Amniotic stem cell (primary cell): ENCODE measurements around the gene HSPB2.
"Not testable (repeated sequence)": the region's sequence is repeated elsewhere in the genome, so short reads cannot be mapped to it uniquely, and the experiment has no call there.

Experiments used
- DNase-seq: peaks from one replicate; lab custom pipeline; 2025; lab: John Stamatoyannopoulos, UW

Gene HSPB2, protein sequence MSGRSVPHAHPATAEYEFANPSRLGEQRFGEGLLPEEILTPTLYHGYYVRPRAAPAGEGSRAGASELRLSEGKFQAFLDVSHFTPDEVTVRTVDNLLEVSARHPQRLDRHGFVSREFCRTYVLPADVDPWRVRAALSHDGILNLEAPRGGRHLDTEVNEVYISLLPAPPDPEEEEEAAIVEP

GRCh38 chr11:111912535-111912934 lies at the start of gene HSPB2:
HSPB2 (plus strand) TSS chr11:111912734; CDS start chr11:111912830, 96 bp downstream.
- no peak for DNase-seq

DNA sequence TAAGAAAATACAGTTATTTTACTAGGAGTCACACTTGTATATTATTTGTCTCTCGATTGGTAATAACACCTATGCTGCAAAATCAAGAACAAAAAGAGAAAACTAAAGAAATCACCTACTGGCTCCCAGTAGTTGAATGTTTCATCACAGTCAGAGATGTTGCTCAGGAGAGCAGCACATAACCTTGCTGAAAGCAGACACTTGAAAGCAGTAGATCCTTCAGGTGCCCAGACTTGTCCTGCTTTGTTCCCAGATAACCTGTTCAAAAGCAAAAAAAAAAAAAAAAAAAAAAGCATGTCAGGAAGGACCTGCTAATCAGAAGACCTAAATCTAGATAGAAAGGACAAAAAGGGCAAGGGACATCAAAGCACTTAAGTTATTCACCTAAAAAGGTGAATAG lies 42.4 kb upstream of the HSPB2 start:
- no peak for DNase-seq

GRCh38 chr11:111870522-111870885 lies 42.0 kb upstream of the HSPB2 start:
- no peak for DNase-seq

DNA sequence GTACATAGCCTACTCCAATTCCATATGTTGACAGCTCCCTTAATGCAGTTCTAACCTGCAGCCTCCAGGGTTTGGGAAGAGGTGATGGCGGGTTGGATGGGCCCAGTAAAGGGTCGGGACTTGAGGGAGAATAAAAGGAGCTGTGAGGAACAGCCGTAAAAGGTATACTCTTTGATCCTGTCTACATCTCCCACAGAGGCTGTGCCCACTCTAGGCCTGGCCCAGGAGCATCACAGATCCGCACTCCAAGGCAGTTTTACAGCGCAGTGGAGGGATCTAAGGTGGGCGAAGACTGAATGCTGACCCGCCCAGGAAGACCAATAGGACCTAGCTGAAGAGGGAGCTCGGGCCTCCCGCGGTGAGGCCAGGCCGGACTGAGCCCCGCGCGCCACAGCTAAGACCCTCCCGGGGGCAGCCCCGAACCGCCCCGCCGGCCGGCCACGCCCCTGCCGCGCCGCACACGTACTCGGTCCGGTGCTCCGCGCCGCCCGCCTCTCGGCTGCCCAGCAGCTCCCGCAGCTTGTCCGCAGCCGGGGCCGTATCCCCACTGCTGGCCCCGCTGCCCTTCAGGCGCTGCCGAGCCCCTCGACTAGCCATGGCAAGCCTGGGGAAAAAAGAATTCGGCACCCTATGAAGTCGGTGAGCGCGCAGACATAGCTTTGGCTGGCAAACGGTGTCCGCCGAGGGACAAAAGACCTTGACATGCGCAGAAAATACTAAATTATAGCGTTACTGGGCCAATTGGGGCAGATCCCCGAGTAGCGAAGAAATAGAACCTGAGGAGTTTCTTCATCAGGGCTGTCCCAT lies 41.4 kb upstream of the HSPB2 start, which contains the start of gene ALG9:
Gene ALG9 (minus strand): TSS at position 696 of the 807 bp plus-strand sequence. CDS start 99 bp downstream, at position 597.
- peak; percentile 43 for DNase-seq

- DNase-seq = no peak
These were observed 40.8 kb upstream of the HSPB2 start for GRCh38 chr11:111871693-111872161.

- no peak for DNase-seq
These were observed 34.1 kb upstream of the HSPB2 start for GRCh38 chr11:111878385-111878848.

DNA sequence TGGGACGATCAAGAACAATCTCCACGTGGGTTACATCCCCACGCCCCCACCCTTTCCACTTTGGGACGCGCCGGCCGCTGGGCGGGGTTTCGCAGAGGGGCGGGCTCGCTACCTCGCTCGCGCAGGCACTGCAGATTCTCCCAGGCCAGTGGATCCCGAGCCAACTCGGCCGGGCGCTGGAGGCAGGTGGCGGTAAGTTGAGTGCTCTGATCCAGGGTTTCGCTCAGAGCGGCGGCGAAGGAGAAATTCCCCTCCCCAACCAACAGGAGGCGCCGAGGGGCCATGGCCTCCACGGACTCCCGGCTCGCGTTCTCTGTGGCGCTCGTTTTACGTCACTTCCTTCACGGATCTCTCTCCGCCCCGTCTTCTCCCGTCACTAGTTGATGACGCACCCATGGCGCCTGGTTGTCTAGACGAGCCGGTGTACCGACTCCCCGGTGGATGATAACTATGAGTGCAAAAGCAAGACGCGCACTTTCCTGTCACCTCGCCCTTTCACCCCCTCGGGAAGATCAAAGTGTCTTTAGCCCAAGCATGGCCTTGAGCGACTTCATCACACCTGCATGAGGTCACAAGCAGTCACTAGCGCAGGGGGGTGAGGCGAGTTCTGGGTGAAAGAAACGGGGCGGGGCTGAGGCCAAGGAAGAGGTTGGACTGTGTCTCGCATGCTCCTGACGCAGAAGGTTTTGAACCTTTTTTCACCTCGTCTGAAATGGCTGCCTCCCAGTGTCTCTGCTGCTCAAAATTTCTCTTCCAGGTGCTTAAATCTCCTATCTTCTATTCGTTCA lies 33.5 kb upstream of the HSPB2 start, which contains the start of the genes CFAP68 and FDXACB1:
Gene CFAP68 (plus strand): TSS at position 693 of the 788 bp plus-strand sequence. CDS start 20 bp downstream, at position 713.
Gene FDXACB1 (minus strand): TSS at position 317 of the 788 bp plus-strand sequence. CDS start 33 bp downstream, at position 284.
- DNase-seq = peak; percentile 96

DNA sequence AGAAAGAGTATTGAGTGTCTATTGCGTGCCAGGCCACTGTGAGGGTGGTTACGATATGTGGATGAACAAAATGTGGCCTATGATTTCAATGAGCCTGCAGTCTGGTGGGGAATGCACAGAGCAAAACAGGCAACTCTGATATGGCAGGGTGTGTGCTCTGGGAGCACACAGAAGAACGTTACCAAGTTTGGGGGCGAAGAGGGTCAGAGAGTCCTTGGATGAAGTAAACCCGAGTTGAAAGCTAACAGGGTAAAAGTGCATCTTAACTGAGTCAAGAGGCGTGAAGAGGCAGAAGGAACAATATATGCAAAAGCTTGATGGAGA lies 32.9 kb upstream of the HSPB2 start:
- no peak for DNase-seq

GRCh38 chr11:111882202-111882601 lies 30.3 kb upstream of the HSPB2 start:
- no peak for DNase-seq

DNA sequence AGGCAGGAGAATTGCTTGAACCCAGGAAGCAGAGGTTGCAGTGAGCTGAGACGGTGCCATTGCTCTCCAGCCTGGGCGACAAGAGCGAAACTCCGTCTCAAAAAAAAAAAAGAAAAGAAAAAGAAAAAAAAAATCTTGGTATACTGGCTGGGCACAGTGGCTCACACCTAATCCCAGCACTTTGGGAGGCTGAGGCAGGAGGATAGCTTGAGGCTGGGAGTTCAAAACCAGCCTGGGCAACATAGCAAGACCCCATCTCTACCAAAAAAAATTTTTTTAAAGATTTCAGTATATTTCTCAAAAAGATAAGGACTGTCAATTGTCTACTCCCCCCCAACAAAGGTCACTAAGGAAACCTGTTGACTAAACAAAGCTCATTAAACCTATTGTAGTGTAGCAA lies 27.5 kb upstream of the HSPB2 start:
- DNase-seq = not testable (repeated sequence)

- DNase-seq = no peak
These were observed 26.5 kb upstream of the HSPB2 start for GRCh38 chr11:111886032-111886431.

GRCh38 chr11:111886844-111887243 lies 25.7 kb upstream of the HSPB2 start:
- DNase-seq = no peak

GRCh38 chr11:111905411-111905810 lies 7.1 kb upstream of the HSPB2 start:
- peak; percentile 21 for DNase-seq

GRCh38 chr11:111906680-111907079 lies 5.9 kb upstream of the HSPB2 start:
- DNase-seq = no peak

DNA sequence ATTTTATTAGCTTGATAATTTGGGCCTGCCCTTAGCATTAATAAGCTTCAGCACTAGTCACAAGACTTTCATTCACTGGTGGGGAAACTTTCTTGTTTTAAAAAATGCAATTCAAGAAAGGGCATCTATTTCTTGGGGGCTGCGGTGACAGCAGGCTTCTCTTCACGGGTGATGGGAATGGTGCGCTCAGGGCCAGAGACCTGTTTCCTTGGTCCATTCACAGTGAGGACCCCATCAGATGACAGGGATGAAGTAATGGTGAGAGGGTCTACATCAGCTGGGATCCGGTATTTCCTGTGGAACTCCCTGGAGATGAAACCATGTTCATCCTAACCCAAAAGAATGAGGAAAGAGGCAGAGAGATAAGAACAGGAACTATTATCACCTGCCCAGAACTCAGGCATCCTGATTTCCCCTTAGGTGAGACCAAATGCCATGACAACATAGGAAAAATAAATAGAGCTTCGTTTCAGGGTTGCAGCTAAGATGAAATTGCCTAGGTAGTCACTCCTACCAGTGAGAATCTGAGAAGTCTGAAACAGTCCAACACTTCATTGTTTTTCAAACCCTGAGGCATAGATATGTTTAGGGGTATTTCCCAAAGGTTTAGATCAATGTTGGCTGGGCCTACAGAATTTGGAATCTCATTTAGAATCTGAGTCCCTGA lies 3.8 kb upstream of the HSPB2 start:
- no peak for DNase-seq

DNA sequence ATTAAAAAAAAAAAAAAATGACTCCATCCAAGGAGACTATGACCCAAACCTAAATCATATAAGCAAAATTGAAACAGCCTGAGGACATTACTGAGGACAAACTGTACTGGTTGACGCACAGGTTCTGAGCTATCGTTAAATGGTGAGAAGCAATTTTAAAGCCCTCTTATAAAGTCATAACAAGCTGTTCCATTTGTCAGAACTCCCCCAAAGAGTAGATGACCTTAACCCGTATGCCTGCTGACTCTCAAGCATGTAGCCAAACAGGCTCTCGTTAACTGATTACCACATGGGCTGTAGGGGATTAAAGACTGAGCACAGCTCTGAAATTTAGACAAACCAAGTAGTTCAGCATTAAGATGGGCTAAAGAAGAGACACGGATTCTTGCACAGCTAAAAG lies 3.2 kb upstream of the HSPB2 start:
- no peak for DNase-seq

- DNase-seq = no peak
These were observed 1.6 kb upstream of the HSPB2 start for GRCh38 chr11:111910676-111911562.

DNA sequence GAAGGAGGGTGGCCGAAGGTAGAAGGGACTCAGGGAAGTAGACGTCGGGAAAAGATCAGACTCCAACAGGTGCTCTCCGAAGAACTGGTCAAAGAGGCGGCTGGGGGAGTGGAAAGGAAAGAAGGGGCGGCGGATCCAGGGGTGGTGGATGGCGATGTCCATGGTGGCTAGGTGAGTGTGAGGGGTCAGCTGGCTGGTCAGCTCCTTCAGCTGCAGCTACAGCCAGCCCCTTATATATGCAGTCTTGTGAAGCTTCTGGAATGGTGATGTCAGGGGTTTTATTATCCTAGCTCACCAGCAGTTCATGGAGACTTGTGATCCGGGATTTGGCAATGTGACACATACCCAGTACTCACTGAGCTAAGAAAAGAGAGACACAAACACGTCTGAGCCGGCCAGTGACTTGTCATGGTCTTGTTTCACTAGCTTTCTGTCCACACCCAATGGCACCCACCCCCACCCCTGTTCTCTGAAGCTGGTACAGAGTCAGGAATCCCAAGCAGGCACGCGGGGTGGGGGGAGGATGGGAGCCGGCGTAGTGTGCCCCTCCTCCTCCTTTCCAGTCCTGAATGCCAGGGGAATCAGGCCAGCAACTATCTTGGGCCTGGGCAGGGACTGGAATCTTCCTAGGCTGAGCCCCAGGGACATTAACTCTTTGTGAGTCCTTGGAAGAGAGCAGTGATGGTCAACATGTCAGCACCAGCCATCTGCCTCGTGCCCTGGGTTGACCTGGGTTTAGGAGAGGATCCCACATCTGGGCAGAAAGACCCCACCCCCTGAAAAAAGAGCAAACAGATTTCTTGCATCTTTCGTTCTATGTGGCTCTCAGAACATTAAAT lies 752 bp upstream of the HSPB2 start, which contains the start of gene CRYAB:
Gene CRYAB (minus strand): TSS at position 208 of the 839 bp plus-strand sequence. CDS start 46 bp downstream, at position 162.
- DNase-seq = peak; percentile 84

- DNase-seq = no peak
These were observed 712 bp downstream of the HSPB2 start for GRCh38 chr11:111913031-111913861.
